K562 (cell line): ENCODE measurements around the gene FAM222A.

Source experiments
- EGR1 ChIP-seq: fragments of 450-650 bp; conservative IDR thresholded peaks from 2 replicates; pipeline ENCODE4 v1.6.1; 2017; ENCODE audit warnings: mild to moderate bottlenecking
- EP300 ChIP-seq: IDR thresholded peaks from 2 replicates; pipeline ENCODE4 v1.6.1; 2012; ENCODE audit warnings: low read length, improper control_type of control experiment
- FOXM1 ChIP-seq, 2 experiments: fragments of 450-650 bp in 1 of 2; sonication (generic) in 1 of 2; formaldehyde crosslinking in 1 of 2; IDR thresholded peaks; 2 replicates each; pipeline versions ENCODE4 v1.6.1 to v1.9.0; 2017 to 2022; ENCODE audit warnings: low read depth in 2 of 2, mild to moderate bottlenecking in 2 of 2, missing genetic modification reagents in 1 of 2, moderate library complexity in 1 of 2
- JUN ChIP-seq, 2 experiments: sonication (generic) in 1 of 2; formaldehyde crosslinking in 1 of 2; IDR thresholded peaks; 2 replicates each; pipeline versions ENCODE4 v1.6.1 to v1.8.0; 2012 to 2022; ENCODE audit warnings: borderline replicate concordance in 2 of 2, mild to moderate bottlenecking in 2 of 2, improper control_type of control experiment in 1 of 2, low read depth in 1 of 2, low read length in 1 of 2, missing genetic modification reagents in 1 of 2
- SMAD1 ChIP-seq: fragments of 150-350 bp; IDR thresholded peaks from 2 replicates; pipeline ENCODE4 v1.6.1; 2014; ENCODE audit warnings: low read length, low read depth; ENCODE audit not compliant: partially characterized antibody
- ZC3H4 ChIP-seq: sonication (generic); formaldehyde crosslinking; IDR thresholded peaks from 2 replicates; pipeline ENCODE4 v1.9.0; 2021; ENCODE audit warnings: missing genetic modification reagents, borderline replicate concordance
- ZFP91 ChIP-seq: sonication (generic); formaldehyde crosslinking; IDR thresholded peaks from 2 replicates; pipeline ENCODE4 v1.8.0; 2022; ENCODE audit warnings: mild to moderate bottlenecking, missing genetic modification reagents
- ZKSCAN8 ChIP-seq: fragments of 200-800 bp; sonication (Bioruptor generic); IDR thresholded peaks from 2 replicates; pipeline ENCODE4 v1.6.1; 2016; ENCODE audit warnings: missing genetic modification characterization, missing compliant biosample characterization
- TF ChIP-seq, protein P1 (sequence below), 3 experiments: IDR thresholded peaks in 2 of 3; conservative IDR thresholded peaks in 1 of 3; 2 replicates each; pipeline ENCODE4 v1.5.1; 2011 to 2012; ENCODE audit warnings: low read length in 3 of 3, mild to moderate bottlenecking in 3 of 3, control low read depth in 2 of 3, improper control_type of control experiment in 1 of 3, inconsistent platforms in 1 of 3, low read depth in 1 of 3, mixed read lengths in 1 of 3, moderate library complexity in 1 of 3; ENCODE audit not compliant: insufficient read depth in 2 of 3

GRCh38 chr12:109811624-109811995 is 98.0 kb downstream of the FAM222A start:
- TF ChIP-seq ZC3H4 (no peak), ZKSCAN8 (CRISPR knock-in tag) (no peak), EGR1 (no peak), FOXM1 (IDR thresholded peaks at IDR 0.05; ENCODE audit: low read depth) (no peak), FOXM1 (CRISPR knock-in tag; IDR thresholded peaks at IDR 0.05; ENCODE audit: low read depth) (no peak), EP300 (no peak), ZFP91 (CRISPR knock-in tag) (no peak), SMAD1 (no peak), JUN (IDR thresholded peaks at IDR 0.05; ENCODE audit: borderline replicate concordance, low read depth, low read length) (no peak), JUN (CRISPR knock-in tag; IDR thresholded peaks at IDR 0.05; ENCODE audit: borderline replicate concordance) (no peak)
- TF ChIP-seq, protein P1, sequence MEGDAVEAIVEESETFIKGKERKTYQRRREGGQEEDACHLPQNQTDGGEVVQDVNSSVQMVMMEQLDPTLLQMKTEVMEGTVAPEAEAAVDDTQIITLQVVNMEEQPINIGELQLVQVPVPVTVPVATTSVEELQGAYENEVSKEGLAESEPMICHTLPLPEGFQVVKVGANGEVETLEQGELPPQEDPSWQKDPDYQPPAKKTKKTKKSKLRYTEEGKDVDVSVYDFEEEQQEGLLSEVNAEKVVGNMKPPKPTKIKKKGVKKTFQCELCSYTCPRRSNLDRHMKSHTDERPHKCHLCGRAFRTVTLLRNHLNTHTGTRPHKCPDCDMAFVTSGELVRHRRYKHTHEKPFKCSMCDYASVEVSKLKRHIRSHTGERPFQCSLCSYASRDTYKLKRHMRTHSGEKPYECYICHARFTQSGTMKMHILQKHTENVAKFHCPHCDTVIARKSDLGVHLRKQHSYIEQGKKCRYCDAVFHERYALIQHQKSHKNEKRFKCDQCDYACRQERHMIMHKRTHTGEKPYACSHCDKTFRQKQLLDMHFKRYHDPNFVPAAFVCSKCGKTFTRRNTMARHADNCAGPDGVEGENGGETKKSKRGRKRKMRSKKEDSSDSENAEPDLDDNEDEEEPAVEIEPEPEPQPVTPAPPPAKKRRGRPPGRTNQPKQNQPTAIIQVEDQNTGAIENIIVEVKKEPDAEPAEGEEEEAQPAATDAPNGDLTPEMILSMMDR (IDR thresholded peaks at IDR 0.05 in 2 of 3, conservative IDR thresholded peaks at IDR 0.05 in 1 of 3; ENCODE audit: insufficient read depth in 2 of 3, low read depth in 1 of 3, low read length in 3 of 3) = peak in 2 of 3 experiments; percentile 16 to 21; a peak in 1 of 6 replicates
